ENCODE results near the gene HDAC9.

Gene HDAC9

DNA sequence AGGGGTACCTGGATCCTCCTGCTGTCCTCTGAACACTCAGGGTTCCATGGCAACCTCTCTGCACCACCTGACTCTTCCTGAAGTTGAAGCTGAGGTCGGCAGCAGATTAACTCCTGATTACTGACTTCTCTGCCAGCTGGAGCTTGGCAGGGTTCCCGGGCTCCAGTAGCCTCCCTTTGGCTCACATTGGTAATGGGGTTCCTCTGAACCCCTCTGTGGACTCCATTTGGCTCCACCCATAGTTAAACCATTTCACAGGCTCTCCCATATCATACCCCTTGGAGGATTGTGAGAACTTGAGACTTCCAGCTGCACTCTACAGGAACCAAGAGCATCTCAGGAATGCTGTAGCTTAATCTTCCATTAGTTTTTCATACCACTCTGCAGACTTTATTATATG, 292.5 kb downstream of the HDAC9 start:
- no peak for DNase-seq (ENCODE audit: low spot score)

DNA sequence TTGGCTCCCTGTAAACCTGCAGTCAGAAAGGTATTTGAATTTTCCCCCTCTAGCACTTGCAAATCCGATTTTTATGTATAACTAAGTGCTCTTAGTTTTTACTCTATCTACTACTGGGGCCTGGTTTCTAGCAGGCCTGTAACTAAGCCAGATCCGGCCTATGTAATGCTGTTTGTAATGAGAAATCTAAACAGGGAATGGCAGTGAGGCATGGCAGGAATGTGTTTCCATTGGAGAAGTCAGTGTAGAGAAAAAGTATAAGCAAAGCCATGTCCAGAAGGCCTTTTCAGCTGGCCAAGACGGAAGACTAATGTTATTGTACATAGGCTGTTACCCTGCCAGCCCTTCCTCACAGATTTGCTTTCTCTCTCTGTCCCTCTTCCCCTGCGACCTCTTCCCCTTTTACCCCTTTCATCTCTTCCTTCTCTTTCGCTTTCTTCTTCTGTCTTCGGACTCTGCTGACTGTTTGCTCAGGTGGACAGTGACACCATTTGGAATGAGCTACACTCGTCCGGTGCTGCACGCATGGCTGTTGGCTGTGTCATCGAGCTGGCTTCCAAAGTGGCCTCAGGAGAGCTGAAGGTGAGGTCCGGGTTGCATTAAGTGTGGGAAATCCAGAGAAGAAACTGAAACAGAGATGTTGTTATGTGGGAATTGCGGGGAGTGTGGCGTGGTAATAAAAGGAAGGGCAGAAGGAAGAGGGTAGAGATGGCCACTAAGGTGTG, 297.5 kb downstream of the HDAC9 start:
- no peak for DNase-seq (ENCODE audit: low spot score)

DNA sequence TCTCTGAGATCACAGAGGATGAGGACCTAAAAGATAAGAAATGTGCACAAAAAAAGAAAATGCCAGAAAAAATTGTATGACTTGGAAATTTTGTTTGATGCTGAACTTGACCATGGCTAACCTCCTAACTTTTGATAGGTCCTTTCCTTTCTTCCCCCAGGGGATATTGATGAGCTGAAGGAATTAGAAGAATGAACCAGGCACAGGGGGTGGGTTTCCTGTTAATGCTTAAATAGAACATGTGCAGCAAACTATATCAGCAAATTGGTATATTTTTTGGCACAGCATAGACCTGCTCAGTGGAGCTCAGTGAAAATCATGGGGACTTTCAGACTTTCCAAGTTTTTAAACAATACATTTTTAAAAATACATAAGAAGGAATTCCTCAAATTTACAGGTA, 300.7 kb downstream of the HDAC9 start:
- no peak for DNase-seq (ENCODE audit: low spot score)

DNA sequence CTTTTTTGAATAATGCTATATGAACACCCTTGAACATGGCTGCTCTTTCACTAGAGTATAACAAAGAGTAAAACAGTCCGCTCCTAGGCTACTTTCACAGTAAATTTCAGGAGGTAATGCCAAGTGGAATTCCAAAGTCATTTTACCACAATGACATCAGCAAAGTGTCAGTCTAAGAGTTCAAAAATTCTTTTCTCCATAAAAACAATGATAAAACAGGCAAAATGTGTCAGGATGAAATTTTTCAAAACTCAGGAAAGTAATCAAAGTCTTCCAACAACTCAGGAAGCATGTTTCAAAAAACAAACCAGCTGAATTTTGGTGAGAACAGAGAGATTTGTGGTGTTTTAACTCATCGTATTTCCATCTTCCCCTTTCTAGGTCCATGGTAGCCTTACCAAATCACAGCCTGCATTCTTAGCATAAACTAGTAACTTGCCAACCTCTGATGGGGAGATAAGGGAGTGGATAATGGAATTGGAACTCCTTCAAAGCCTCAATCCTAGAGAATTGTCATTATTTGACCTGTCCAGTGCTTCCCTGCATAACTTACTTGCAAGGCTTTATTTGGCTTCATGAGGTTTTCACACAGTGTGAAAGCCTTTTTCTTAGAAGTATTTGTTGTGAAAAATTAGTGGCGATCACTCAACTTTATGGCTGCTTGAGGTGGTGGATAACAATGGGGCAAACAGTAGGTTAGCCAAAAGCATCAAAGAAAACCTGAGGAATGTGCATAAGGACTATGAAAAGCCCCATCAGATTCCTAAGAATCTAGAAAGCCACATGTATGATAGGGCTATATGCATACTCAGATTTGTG, 302.7 kb downstream of the HDAC9 start:
- no peak for DNase-seq (ENCODE audit: low spot score)

DNA sequence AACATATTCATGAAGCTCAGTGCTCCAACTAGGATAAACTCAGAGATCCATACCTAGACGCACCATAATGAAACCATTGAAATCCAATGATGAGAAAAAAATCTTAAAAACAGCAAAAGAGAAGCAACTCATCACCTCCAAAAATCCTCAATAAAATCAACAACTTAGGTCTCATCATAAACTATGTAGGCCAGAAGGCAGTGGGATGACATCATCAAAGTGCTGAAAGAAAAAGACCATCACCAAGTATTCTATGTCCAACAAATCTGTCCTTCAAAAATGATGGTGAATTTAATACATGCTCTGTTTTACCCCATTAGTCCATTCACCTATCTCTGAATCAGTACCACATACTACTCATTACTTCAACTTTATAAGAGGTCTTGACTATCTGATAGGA, 304.4 kb downstream of the HDAC9 start:
- DNase-seq (ENCODE audit: low spot score) = no peak

DNA sequence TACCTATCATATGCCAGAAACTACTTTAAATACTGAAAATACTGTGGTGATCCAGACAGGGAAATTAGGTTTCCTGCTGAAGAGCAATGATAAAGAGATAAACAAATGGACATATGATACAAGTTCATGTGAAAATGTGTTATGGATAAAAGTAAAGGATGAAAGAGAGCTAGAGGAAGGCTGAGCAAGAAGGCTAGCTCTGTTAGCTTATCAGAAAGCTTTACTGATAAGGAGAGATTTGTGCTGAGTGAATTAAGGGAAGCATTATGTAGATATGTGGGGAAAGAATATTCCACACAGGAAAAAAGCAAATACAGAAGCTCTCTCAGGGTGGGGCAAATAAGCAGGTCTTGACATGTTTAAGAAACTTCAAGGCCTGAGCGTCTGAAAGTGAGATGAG, 308.4 kb downstream of the HDAC9 start:
- DNase-seq (ENCODE audit: low spot score) = no peak

DNA sequence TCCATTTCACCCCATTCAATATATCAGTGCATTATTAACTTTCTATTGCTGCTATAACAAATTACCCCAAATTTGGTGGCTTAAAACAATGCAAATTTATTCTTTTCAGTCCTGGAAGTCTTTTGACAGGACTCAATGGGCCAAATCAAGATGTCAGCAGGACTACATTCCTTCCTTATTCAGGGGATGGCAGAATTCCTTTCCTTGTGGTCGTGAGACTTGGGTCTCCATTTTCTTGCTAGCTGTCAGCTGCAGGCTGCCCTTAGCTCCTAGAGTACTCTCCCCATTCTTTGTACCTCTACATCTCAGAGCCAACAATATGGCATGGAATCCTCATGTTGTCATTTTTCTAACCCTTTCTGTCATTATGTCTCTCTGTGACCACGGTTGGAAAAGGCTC, 310.6 kb downstream of the HDAC9 start:
- no peak for DNase-seq (ENCODE audit: low spot score)

DNA sequence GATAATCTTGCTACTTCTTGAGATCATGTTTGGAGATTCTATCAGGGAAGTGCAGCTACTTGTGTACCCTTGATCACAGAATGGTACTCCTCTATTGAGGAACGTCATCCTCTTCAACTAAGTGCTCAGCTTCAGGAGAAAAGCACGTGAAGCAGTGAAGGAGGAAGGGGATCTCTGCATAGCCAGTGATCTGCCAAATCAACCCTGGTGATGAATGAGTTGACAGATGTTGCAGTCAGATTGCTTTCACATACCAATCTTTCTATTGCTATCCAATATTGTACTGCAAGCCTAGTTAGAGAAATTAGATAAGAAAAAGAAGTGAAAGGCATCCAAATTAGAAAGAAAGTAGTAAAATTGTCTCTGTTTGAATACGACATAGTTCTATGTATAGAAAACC, 312.5 kb downstream of the HDAC9 start:
- DNase-seq (ENCODE audit: low spot score) = no peak

DNA sequence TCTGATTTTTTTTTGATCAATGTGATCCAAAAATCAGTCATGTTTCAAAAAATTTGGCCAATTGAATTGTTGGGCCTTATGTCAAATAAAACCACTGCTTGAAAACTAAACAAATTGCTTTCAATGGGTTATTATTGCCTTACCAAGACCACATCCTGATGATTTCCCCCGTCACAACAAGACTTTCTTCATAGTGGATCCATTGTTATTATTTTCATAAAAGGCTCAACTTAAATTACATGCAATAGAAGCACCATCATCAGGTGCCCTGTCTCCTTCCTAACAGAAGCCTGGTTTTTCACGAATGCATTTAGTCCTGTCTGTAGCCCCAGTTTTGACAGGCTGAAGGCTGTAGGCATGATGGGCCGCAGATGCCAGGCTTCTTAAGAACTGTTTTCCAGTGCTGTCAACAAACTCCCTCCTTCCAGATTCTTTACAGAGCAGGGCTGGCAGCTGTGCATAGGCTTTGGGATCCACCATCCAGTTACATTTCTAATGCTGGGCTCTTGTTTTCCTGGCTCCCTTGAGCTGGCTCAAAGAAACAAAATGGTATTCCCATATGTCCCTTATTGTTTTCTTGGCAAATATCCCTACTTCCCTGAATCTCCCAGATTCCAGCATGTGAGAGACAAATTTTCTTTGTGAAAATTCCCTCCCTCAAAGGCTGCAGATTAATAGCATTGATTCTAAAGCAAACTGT, 319.9 kb downstream of the HDAC9 start:
- DNase-seq (ENCODE audit: low spot score) = no peak

DNA sequence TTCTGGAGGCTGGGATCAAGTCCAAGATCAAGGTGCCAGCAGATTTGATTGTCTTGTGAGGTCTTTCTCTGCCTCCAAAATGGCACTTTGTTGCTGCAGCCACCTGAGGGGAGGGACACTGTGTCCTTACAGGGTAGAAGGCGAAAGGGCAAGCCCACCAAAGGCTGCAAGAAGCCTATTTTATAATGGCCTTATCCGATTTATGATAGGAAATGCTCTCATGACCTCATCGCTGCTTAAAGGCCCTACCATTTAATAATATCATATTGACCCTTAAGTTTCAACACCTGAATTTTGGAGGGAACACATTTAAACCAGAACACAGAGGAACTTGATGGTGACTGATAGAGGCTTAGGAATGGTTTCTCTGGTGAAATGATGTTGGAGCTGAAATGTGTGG, 325.4 kb downstream of the HDAC9 start:
- DNase-seq (ENCODE audit: low spot score) = no peak

DNA sequence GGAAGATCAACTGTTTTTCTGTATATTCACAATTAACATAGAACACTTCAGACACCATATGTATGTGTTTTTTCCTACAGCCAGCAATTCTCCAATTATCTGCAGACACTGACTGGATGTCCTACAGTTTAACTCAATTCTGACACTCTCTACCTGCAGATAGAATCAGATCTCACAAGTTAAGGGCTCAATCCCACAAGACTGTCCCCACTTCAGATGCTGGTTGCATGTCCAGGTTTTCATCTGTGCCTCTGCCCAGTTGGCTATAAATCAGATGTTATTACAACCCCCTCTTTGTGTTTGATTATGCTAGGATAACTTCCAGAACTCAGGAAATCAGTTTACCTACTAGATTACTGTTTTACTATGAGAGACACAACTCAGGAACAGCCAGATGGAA, 326.0 kb downstream of the HDAC9 start:
- no peak for DNase-seq (ENCODE audit: low spot score)

DNA sequence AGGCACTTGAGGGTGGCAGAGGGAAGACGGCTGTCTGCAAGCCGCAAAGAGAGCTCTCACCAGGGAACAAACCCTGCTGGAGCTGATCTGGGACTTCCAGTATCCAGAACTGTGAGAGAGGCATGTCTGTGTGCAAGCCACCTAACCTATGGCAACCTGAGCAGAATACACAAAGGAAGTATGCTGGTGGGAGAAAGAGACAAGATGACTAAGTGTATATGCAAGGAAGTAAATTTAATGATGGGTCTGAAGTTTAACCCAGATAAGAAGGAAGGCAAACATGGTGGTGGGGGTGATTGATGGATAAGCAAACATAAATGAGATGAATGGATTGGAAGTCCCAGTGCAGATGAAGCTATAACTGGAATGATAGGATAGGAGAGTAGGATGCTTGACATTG, 328.6 kb downstream of the HDAC9 start:
- DNase-seq (ENCODE audit: low spot score) = no peak

DNA sequence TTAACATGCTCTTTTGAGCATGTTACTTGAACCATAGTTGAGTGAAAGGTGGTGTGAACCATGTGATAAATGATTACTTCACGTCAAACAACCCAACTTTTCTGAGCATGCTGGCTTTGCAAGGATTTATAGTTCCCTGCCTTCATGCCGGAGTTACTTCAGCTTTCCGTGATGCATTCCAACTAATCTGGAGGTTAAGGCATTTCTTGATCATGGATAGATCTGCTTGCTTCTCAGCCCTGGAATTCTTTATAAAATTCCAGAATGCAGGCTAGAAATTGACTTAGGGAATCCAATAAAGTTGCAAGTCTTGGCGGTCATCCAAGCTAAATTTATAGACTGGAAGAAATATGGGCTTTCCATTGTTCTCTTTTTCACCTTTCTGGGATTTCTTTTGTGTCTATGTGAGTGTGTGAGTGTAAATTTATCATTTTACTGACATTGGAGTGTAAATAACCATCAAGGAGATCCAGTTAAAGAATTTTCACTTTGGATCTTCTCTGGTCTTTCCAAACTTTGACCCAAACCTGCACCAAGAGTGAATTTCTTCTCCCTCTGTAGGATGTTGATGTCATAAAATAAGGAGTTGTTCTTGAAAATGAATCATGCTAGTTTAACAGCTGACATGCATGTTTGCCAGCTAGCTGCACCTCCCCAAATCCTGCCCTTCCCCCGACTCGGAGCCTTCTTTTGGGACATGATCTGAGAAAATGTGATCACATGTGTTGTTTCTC, 332.9 kb downstream of the HDAC9 start:
- DNase-seq (ENCODE audit: low spot score) = no peak

DNA sequence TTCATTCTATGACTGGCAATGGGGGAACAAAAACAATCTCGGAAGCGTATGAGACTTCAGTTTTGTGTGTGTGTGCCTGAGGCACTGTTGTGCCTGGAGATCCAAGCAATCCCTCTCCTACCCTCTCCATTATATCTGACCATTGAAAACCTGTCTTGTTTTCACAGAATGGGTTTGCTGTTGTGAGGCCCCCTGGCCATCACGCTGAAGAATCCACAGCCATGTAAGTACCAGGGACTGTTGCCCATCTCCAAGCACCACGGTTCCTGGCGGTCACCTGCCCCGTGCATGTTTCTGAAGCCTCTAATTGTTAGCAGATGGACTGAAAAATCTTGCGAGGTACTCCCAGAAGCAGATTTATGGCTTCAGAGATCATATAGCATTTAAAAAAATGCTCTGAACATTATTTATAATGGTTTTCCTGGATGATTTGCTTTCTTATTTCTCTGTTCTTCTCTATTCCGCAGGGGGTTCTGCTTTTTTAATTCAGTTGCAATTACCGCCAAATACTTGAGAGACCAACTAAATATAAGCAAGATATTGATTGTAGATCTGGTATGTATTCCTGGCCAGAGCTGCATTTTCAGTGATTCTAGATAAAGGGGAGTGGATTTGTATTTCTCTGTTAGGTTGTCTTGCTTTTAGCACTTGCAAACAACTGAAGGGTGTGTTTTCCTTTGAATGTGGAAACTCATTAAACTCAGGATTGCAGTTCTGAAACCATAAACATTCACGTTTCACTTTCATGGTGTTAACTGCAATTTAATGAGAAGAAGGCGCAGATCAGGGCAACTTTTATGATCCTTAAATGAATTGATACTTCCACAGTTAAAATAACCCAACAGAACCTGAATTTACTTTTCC, 333.7 kb downstream of the HDAC9 start:
- DNase-seq (ENCODE audit: low spot score) = no peak

DNA sequence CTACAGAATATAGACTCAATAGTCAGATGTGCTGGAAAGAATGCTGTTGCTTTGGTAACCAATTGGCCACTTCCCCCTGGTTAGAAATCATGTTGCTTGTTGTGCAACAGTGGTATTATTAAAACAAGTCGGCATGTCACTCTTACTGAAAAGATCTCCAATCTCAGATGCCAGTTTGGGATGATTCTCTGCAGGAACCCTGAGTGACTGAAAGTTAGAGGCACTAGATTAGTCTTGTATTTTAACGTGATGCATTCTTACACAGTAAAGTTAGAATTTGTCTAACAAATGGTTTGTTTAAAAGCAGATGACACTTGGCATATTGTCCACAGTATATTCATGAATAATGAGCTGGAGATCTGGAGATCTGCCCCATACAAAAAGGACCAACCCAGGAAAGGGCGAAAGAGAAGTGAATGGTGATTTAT, 334.3 kb downstream of the HDAC9 start:
- no peak for DNase-seq (ENCODE audit: low spot score)

DNA sequence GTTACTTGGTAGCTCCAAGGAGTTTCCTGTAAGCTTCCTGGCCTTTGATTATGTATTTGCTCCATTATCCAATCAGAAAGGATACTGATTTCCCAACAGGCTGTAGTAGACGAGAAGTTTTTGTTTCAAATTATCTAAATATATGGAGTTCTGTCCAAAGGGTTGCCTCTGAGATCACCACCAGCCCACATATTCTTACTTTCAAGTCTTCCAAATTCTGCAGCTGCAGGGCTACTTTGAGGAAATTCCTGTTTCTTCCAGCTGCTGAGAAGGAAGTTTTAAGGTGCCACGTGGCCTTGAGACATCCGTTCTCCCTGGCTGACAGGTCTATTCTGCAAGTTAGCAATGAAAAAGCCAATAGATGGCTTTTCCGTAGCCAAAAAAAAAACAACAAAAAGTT, 335.9 kb downstream of the HDAC9 start:
- no peak for DNase-seq (ENCODE audit: low spot score)

DNA sequence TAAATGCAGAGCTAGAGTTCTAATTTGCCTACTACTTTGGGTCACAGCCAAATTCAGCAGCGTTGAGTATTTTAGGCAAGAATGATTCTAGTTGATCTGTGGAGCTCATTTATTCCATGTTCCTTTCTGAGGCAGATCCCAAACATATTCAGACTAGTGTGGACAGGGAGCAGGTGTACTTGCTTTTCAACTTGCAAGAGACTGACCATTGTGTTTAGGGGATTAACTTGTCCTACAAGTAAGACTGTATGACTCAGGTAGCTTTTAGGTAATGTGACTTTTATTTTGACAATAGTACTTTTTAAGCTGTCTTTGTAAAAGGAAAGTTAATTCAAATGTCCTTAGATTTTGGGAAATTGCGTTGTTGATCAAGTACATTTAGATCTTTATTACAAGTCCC, 336.4 kb downstream of the HDAC9 start:
- no peak for DNase-seq (ENCODE audit: low spot score)

DNA sequence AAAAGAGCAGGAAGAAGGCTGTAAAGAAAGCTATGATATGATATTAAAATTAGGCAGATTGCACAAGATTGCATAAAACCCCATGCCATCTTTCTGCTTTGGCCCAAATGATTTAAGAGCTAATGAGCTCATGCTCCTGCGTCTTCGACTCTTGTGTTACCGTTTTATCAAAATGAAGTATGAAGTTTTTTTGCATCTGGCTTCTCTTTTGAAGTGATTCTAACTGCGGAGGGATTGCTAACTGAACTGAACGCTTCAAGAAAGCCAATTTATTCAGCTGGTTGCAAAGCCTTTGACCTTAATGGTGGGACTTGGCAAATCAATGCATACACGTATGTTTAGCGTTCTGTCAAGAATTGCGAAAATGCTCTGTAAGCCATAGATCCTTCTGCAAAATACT, 339.0 kb downstream of the HDAC9 start:
- DNase-seq (ENCODE audit: low spot score) = no peak

DNA sequence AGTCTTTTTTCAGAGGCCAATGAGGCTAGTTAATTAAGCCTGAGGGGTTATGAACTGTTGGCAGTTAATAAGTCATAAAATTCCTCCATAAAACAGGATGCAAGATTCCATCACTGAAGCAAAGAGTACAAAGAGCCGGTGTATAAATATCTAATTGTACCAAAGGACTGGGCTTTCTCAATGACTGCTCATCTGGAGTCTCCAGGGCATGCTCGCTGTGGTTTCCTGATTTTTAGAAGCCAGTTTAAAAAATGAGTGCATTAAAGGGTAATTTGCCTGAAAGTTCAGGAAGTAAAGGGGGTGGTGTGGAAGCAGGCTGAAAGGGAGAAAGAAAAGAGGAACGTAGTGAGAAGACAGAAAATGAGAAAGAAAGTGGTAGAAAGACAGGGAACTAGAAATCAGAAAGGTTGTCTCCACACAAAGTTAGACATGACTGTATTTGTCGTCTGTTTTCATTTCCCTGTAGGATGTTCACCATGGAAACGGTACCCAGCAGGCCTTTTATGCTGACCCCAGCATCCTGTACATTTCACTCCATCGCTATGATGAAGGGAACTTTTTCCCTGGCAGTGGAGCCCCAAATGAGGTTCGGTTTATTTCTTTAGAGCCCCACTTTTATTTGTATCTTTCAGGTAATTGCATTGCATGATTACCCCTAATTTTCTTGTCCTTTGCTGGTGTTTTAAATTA, 339.6 kb downstream of the HDAC9 start:
- no peak for DNase-seq (ENCODE audit: low spot score)

DNA sequence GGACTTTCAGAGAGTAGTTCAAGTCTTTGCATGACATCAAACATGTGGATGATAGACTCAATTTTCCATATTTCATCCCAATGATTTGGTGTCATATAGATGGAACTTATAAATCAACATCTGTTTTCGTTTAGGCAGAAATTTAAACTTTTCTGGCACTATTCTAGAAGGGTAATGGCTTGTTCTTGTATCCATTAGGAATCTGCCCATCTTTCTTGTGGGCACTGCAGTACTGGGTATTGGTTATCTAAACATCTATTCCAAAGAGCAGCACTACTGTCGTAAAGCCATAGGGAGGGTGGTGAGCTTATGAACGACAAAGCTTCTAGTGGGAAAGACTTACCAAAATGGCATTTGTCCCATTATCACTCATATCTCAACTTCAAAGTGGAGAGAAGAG, 348.4 kb downstream of the HDAC9 start:
- DNase-seq (ENCODE audit: low spot score) = no peak

DNA sequence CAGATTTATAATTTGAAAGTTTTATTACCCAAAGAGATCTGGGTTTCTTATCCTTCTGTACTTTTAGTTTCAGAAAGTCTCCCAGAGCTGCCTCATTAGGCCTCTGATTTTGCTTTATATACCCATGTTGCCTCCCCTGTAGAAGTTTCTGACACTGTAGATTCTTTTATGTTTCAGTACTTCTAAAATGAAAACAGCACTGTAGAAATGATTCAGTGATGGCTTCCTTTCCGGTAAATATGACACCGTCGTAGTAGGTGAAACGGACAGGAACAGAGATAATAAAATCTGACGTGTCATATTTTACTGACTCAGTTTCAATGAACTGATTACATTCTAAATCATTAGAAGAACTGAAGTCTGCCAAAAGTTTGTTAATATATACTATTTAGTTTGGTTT, 349.2 kb downstream of the HDAC9 start:
- no peak for DNase-seq (ENCODE audit: low spot score)

All from globus pallidus (tissue), 1 donor.